IMR-90 (cell line): ENCODE data around the gene RAB3GAP2. TPM values are rescaled to one million over a fixed set of nuclear protein-coding genes. Genes with fewer than 3 reads are reported as not detected.
"Not testable (repeated sequence)": the region's sequence is repeated elsewhere in the genome, so short reads cannot be mapped to it uniquely, and the experiment has no call there.

Source experiments
- ATAC-seq: fragments of 200-7000 bp; cut with Tn5 transposase; 2 replicates; pipeline ENCODE4 v1.9.1; 2020; ENCODE audit warnings: low read depth, mild to moderate bottlenecking, moderate library complexity
- BruUV-seq: library from RNA; stranded (reverse); fragments of 400-500 nt; replicated peaks from 2 replicates; lab custom pipeline; 2021; lab: Mats Ljungman, UMichigan
- CTCF ChIA-PET: fragments of 300-600 bp; formaldehyde crosslinking; extraction: SDS; loops from one replicate; lab custom pipeline; 2021; ENCODE audit warnings: antibody characterized with exemption; lab: Yijun Ruan, JAX
- POLR2A ChIA-PET: fragments of 300-600 bp; sonication (Branson Sonifier 250); formaldehyde crosslinking; loops from one replicate; lab custom pipeline; 2022; ENCODE audit warnings: antibody characterized with exemption; ENCODE audit not compliant: unreplicated experiment; lab: Charles Lee
- DNase-seq: peaks from one replicate; pipeline ENCODE4 v3.0.0; 2013
- H2AFZ ChIP-seq: replicated peaks from 2 replicates; pipeline ENCODE3; 2013; ENCODE audit warnings: low read length, mild to moderate bottlenecking; ENCODE audit not compliant: poor library complexity
- H2AK5ac ChIP-seq: 2 replicates; pipeline ENCODE4 v1.6.1; 2013; ENCODE audit warnings: low read depth, low read length, inconsistent platforms
- H2AK9ac ChIP-seq: replicated peaks from 2 replicates; pipeline ENCODE3; 2013; ENCODE audit warnings: mild to moderate bottlenecking, low read depth, low read length, moderate library complexity; ENCODE audit not compliant: poor library complexity
- H2BK120ac ChIP-seq: 2 replicates; pipeline ENCODE4 v1.6.1; 2013; ENCODE audit warnings: low read depth, low read length, inconsistent platforms
- H2BK15ac ChIP-seq: 3 replicates; pipeline ENCODE4 v1.6.1; 2013; ENCODE audit warnings: low read depth, low read length, inconsistent platforms
- H2BK20ac ChIP-seq: 2 replicates; pipeline ENCODE4 v1.6.1; 2013; ENCODE audit warnings: low read depth, mild to moderate bottlenecking, inconsistent platforms, low read length, moderate library complexity
- H2BK5ac ChIP-seq: 2 replicates; pipeline ENCODE4 v1.6.1; 2013; ENCODE audit warnings: mild to moderate bottlenecking, low read depth, low read length, inconsistent platforms; ENCODE audit not compliant: poor library complexity, severe bottlenecking
- H3K14ac ChIP-seq: replicated peaks from 2 replicates; pipeline ENCODE4 v1.6.1; 2013; ENCODE audit warnings: low read depth, low read length, inconsistent platforms
- H3K18ac ChIP-seq: 2 replicates; pipeline ENCODE4 v1.6.1; 2013; ENCODE audit warnings: low read depth, low read length, control low read depth
- H3K23ac ChIP-seq: 2 replicates; pipeline ENCODE4 v1.6.1; 2013; ENCODE audit warnings: low read depth, low read length, inconsistent platforms
- H3K27ac ChIP-seq: 2 replicates; pipeline ENCODE4 v1.5.1; 2013; ENCODE audit warnings: mild to moderate bottlenecking, control low read depth, low read length; ENCODE audit not compliant: insufficient read depth
- H3K27me3 ChIP-seq: 2 replicates; pipeline ENCODE4 v1.6.1; 2013; ENCODE audit warnings: low read length; ENCODE audit not compliant: control insufficient read depth, insufficient read depth
- H3K36me3 ChIP-seq: 2 replicates; pipeline ENCODE4 v1.6.1; 2013; ENCODE audit warnings: low read length, mixed read lengths; ENCODE audit not compliant: control insufficient read depth, insufficient read depth
- H3K4ac ChIP-seq: 2 replicates; pipeline ENCODE4 v1.6.1; 2013; ENCODE audit warnings: low read depth, low read length, inconsistent platforms
- H3K4me1 ChIP-seq: 2 replicates; pipeline ENCODE4 v1.6.1; 2013; ENCODE audit warnings: low read length, mixed read lengths; ENCODE audit not compliant: control insufficient read depth, insufficient read depth
- H3K4me2 ChIP-seq: 2 replicates; pipeline ENCODE4 v1.6.1; 2013; ENCODE audit warnings: low read depth, mild to moderate bottlenecking, control low read depth, low read length, moderate library complexity
- H3K4me3 ChIP-seq: 2 replicates; pipeline ENCODE4 v1.5.1; 2013; ENCODE audit warnings: low read depth, mild to moderate bottlenecking, control low read depth, low read length, moderate library complexity; ENCODE audit not compliant: insufficient read depth
- H3K56ac ChIP-seq: 2 replicates; pipeline ENCODE4 v1.6.1; 2013; ENCODE audit warnings: low read length, inconsistent platforms; ENCODE audit not compliant: insufficient read depth; ENCODE audit errors: extremely low read depth
- H3K79me1 ChIP-seq, 2 experiments: 2 replicates each; pipeline ENCODE4 v1.6.1; 2013; ENCODE audit warnings: low read length in 2 of 2, inconsistent platforms in 1 of 2, low read depth in 1 of 2
- H3K9ac ChIP-seq: 2 replicates; pipeline ENCODE4 v1.6.1; 2013; ENCODE audit warnings: low read depth, low read length, control low read depth
- H3K9me1 ChIP-seq: 2 replicates; pipeline ENCODE4 v1.6.1; 2013; ENCODE audit warnings: low read length, inconsistent platforms; ENCODE audit not compliant: insufficient read depth
- H3K9me3 ChIP-seq: 2 replicates; pipeline ENCODE4 v1.6.1; 2013; ENCODE audit warnings: low read length; ENCODE audit not compliant: control insufficient read depth, insufficient read depth
- H4K20me1 ChIP-seq: 2 replicates; pipeline ENCODE4 v1.6.1; 2013; ENCODE audit warnings: low read length, inconsistent platforms; ENCODE audit not compliant: insufficient read depth
- H4K5ac ChIP-seq: 2 replicates; pipeline ENCODE4 v1.6.1; 2013; ENCODE audit warnings: mild to moderate bottlenecking, low read depth, low read length, control low read depth
- H4K8ac ChIP-seq, 2 experiments: 2 replicates each; pipeline ENCODE4 v1.6.1; 2013; ENCODE audit warnings: low read depth in 2 of 2, low read length in 2 of 2, control low read depth in 1 of 2, inconsistent platforms in 1 of 2
- H4K91ac ChIP-seq: 2 replicates; pipeline ENCODE4 v1.6.1; 2013; ENCODE audit warnings: low read depth, low read length, inconsistent platforms; ENCODE audit not compliant: insufficient read depth
- WGBS, 2 experiments: methylation state at CpG; one replicate each; pipeline versions ENCODE4 v1.1.5 to v1.1.7; 2013; ENCODE audit warnings: missing lambda C conversion rate in 2 of 2; ENCODE audit not compliant: insufficient read length in 1 of 2; ENCODE audit errors: extremely low coverage in 2 of 2; 5-methylcytosine and 5-hydroxymethylcytosine counted together
- dilution Hi-C: fragments of 300-500 bp; cut with HindIII; formaldehyde crosslinking; loops from one replicate; pipeline ENCODE4 v1.14.3; 2018; ENCODE audit warnings: low sequenced_read_pairs; ENCODE audit not compliant: unreplicated experiment
- in situ Hi-C: fragments of 300-500 bp; cut with MboI; formaldehyde crosslinking; loops from 3 replicates; pipeline ENCODE4 v1.14.3; 2019; ENCODE audit warnings: low sequenced_read_pairs, inconsistent platforms, mixed read lengths
- intact Hi-C: fragments of 100-400 bp; cut with micrococcal nuclease; formaldehyde crosslinking; loops from 2 replicates; pipeline ENCODE4 v1.10.0; 2022
- polyA plus RNA-seq, 3 experiments: library from polyadenylated mRNA; depleted of rRNA; stranded (reverse); fragments of >200 nt; gene quantifications; 2 replicates each; pipeline ENCODE4 v1.2.3, GENCODE V29; 2012; ENCODE audit warnings: low replicate concordance in 1 of 3
- total RNA-seq: library from RNA; depleted of rRNA; stranded (reverse); fragments of >200 nt; gene quantifications from 2 replicates; pipeline ENCODE4 v1.2.3, GENCODE V29; 2012

RAB3GAP2 gene
- total and polyA plus RNA-seq, 2 of the 4 experiments (the other 2 are of a cell fraction), result 12.3 to 37.8 TPM

DNA sequence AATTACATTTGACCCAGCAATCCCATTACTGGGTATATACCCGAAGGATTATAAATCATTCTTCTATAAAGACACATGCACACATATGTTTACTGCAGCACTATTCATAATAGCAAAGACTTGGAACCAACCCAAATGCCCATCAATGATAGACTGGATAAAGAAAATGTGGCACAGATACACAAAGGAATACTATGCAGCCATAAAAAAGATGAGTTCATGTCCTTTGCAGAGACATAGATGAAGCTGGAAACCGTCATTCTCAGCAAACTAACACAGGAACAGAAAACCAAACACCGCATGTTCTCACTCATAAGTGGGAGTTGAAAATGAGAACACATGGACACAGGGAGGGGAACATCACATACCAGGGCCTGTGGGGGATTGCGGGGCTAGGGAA, 102.4 kb downstream of the RAB3GAP2 start:
- H4K8ac ChIP-seq, H3K9me3 ChIP-seq, BruUV-seq, H3K27ac ChIP-seq, H2AK9ac ChIP-seq, H4K91ac ChIP-seq, H3K4me2 ChIP-seq, H3K56ac ChIP-seq, H3K9me1 ChIP-seq, H3K18ac ChIP-seq, H2BK20ac ChIP-seq, H3K9ac ChIP-seq, H2BK15ac ChIP-seq, H2AFZ ChIP-seq, H4K20me1 ChIP-seq, ATAC-seq, H3K4ac ChIP-seq, H3K79me1 ChIP-seq, intact Hi-C loops, H3K27me3 ChIP-seq, H2AK5ac ChIP-seq, DNase-seq, H4K5ac ChIP-seq, dilution Hi-C loops, H3K23ac ChIP-seq, H3K4me1 ChIP-seq, H3K14ac ChIP-seq, H3K4me3 ChIP-seq, CTCF ChIA-PET, H2BK5ac ChIP-seq, POLR2A ChIA-PET, in situ Hi-C loops, H2BK120ac ChIP-seq: not testable (repeated sequence)
- WGBS, 2 experiments, result no CpG with 5 or more reads among the region's 4 CpGs
- peaks cover 32% of the 10 kb centered on the region for H3K36me3 ChIP-seq
